SK-N-MC (cell line): ENCODE data around the gene RCN1.
"Not testable (repeated sequence)": the region's sequence is repeated elsewhere in the genome, so short reads cannot be mapped to it uniquely, and the experiment has no call there.

ENCODE experiments used
- DNase-seq: peaks from one replicate; pipeline ENCODE4 v3.0.0-alpha.2; 2011; ENCODE audit warnings: low read depth, low spot score
- H3K27ac ChIP-seq: fragments of 200-600 bp; sonication (generic); 2 replicates; pipeline ENCODE4 v1.5.1; 2016; ENCODE audit warnings: mixed run types
- H3K36me3 ChIP-seq: fragments of 200-600 bp; sonication (generic); 2 replicates; pipeline ENCODE4 v1.6.1; 2017; ENCODE audit warnings: antibody characterized with exemption, low read length, mixed read lengths; ENCODE audit not compliant: insufficient read depth
- H3K4me3 ChIP-seq: fragments of 200-600 bp; sonication (generic); 2 replicates; pipeline ENCODE4 v1.5.1; 2016
- H3K9ac ChIP-seq: fragments of 200-600 bp; sonication (generic); 2 replicates; pipeline ENCODE4 v1.8.0; 2017; ENCODE audit warnings: mixed run types, mixed read lengths; ENCODE audit not compliant: insufficient read length
- H3K9me3 ChIP-seq: fragments of 200-600 bp; sonication (generic); 2 replicates; pipeline ENCODE4 v1.6.1; 2017; ENCODE audit warnings: low read depth, mild to moderate bottlenecking, antibody characterized with exemption, low read length, moderate library complexity, mixed read lengths
- EZH2 ChIP-seq: fragments of 200-600 bp; sonication (generic); IDR thresholded peaks from one replicate; pipeline ENCODE4 v1.6.1; 2017; ENCODE audit warnings: antibody characterized with exemption
- FOXP2 ChIP-seq: optimal IDR thresholded peaks from 2 replicates; pipeline ENCODE3; 2011; ENCODE audit warnings: mild to moderate bottlenecking, moderate library complexity; ENCODE audit not compliant: insufficient read depth; ENCODE audit errors: extremely low read length, control extremely low read depth
- POLR2AphosphoS5 ChIP-seq: IDR thresholded peaks from 2 replicates; pipeline ENCODE4 v1.6.1; 2012; ENCODE audit warnings: mild to moderate bottlenecking, low read depth, low read length, borderline replicate concordance

The RCN1 gene

GRCh38 chr11:32087597-32087996 is 3.3 kb upstream of the RCN1 start:
- TF ChIP-seq FOXP2 (no peak), POLR2AphosphoS5 (no peak), EZH2 (no peak)
- Histone ChIP-seq H3K36me3 (no peaks in the 10 kb centered on the region), H3K4me3 (no peak overlapping the region), H3K9me3 (no peaks in the 10 kb centered on the region), H3K9ac (no peak overlapping the region), H3K27ac (no peak overlapping the region)
- no peak for DNase-seq

DNA sequence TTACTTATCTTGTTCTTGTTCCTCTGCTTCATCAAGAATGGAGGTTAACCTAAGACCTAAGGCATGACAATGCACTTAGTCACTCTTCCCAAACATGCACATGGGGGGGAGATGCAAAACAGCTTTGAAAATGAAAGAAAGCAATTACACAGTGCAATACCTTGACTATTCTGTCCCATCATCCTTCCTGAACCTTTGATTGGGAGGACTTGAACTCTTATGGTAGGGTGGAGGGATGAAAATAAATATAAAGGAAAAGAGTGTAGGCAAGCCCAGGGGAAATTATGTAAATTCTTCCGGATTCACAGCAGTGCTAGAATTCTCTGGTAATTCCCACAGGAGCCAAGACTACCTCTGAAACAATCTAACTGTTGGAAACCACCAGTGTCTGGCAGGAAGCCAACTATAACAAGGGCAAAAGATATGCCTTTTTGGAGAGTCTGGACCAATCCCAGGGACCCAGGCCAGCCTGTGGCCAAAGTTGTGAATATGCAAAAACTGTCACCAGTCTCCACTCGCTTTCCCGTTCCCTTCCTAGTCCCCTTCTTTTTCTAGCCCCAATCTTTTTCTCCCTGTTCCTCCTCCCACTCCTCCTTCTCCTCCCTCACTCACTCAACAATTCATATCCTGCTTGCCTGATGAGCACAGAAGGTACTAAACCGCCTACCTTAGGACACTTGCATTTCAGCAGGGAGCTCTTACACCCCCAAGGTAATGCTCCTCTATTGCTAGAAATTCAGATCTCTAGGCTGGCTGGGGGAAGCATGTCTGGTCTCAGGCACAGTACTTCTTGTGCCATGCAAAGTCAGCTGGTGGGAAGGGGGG is 2.5 kb upstream of the RCN1 start:
- DNase-seq = peak; percentile 64
- Histone ChIP-seq H3K9me3 (no peaks in the 10 kb centered on the region), H3K27ac (no peak overlapping the region), H3K36me3 (no peaks in the 10 kb centered on the region; the same call in 1 of the 2 replicates), H3K4me3 (peak overlapping the region; percentile 36; the same call in 1 of the 2 replicates), H3K9ac (no peak overlapping the region)
- TF ChIP-seq POLR2AphosphoS5 (no peak), FOXP2 (no peak), EZH2 (no peak)

DNA sequence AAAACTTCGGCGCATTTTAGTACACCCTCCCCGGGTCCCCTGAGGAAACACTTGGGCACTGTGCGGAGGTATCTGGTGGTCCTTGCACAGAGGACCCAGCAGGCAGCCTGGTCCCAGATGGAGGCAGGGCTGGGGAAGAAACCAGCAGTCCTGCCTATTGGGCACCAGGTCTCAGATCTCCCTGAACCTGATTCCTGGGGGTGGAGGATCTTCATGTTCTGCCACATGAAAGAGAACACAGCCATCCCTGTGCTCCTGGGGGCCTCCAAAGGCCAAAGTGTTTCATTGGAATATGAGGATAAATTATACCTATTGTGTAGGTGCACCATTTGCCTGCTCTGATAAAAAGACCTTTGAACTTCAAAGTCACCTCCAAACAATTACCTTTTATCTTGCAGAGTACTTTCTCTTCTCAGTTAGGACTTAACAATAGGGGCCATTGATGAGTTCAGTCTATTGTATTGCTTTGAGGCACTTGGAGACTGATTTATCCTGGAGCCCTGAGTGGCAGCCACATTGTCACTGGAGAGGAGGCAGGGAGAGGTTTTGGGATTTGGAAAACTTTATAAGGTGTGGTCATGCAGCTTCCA is 1.8 kb downstream of the RCN1 start:
- no peak for TF ChIP-seq POLR2AphosphoS5
- TF ChIP-seq FOXP2 = no peak
- TF ChIP-seq EZH2 = no peak
- Histone ChIP-seq H3K36me3 (peaks cover 21% of the 10 kb centered on the region; the same call in 1 of the 2 replicates), H3K9me3 (no peaks in the 10 kb centered on the region), H3K27ac (no peak overlapping the region), H3K9ac (no peak overlapping the region), H3K4me3 (peak overlapping the region; percentile 90)
- DNase-seq = no peak

- H3K9ac ChIP-seq = no peak overlapping the region
- H3K36me3 ChIP-seq = peaks cover 42% of the 10 kb centered on the region
- no peak overlapping the region for H3K27ac ChIP-seq
- no peaks in the 10 kb centered on the region for H3K9me3 ChIP-seq
- no peak overlapping the region for H3K4me3 ChIP-seq
- DNase-seq = no peak
- TF ChIP-seq FOXP2 (no peak), EZH2 (no peak), POLR2AphosphoS5 (no peak)
These were observed 4.0 kb downstream of the RCN1 start for GRCh38 chr11:32094923-32095322.

GRCh38 chr11:32098142-32098903 is 7.4 kb downstream of the RCN1 start:
- Histone ChIP-seq H3K36me3 (peaks cover 76% of the 10 kb centered on the region), H3K9me3 (no peaks in the 10 kb centered on the region), H3K9ac (no peak overlapping the region), H3K27ac (no peak overlapping the region), H3K4me3 (no peak overlapping the region)
- DNase-seq = no peak
- TF ChIP-seq FOXP2 (no peak), POLR2AphosphoS5 (no peak), EZH2 (no peak)

DNA sequence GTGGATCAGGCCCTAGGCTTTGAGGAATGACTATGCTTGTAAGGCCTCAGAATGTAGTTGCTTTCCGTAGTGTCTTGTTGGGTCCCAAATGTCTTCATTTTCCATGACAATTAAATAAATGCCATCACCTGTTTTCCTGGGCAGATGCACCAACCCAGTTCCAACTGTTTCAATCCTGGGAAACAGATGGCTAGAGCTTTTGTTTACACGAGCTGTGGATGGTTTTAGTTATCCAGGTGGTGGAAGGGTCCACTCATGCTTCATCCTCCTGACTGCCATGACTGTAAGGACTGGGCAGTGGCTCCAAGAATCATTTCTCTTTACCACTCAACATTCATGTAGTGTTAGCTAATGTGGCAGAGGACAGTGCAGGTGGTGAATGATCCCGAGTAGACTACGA is 8.6 kb downstream of the RCN1 start:
- no peak overlapping the region for H3K4me3 ChIP-seq
- peaks cover 80% of the 10 kb centered on the region for H3K36me3 ChIP-seq
- H3K9ac ChIP-seq = no peak overlapping the region
- TF ChIP-seq FOXP2 (no peak), POLR2AphosphoS5 (no peak), EZH2 (no peak)
- no peak for DNase-seq
- no peaks in the 10 kb centered on the region for H3K9me3 ChIP-seq
- no peak overlapping the region for H3K27ac ChIP-seq

- no peak for DNase-seq
- no peak for TF ChIP-seq POLR2AphosphoS5
- no peak for TF ChIP-seq FOXP2
- no peak for TF ChIP-seq EZH2
- Histone ChIP-seq H3K27ac (no peak overlapping the region), H3K9ac (no peak overlapping the region), H3K36me3 (peaks cover 83% of the 10 kb centered on the region), H3K4me3 (no peak overlapping the region), H3K9me3 (no peaks in the 10 kb centered on the region)
These were observed 9.6 kb downstream of the RCN1 start for GRCh38 chr11:32100495-32100894.

- Histone ChIP-seq H3K9me3 (no peaks in the 10 kb centered on the region), H3K4me3 (no peak overlapping the region), H3K9ac (no peak overlapping the region), H3K36me3 (peaks cover 78% of the 10 kb centered on the region), H3K27ac (no peak overlapping the region)
- TF ChIP-seq FOXP2 (no peak), POLR2AphosphoS5 (no peak), EZH2 (no peak)
- no peak for DNase-seq
These were observed 10.9 kb downstream of the RCN1 start for GRCh38 chr11:32101791-32102190.

- H3K4me3 ChIP-seq, H3K9me3 ChIP-seq, H3K9ac ChIP-seq, H3K27ac ChIP-seq, DNase-seq: not testable (repeated sequence)
- peaks cover 63% of the 10 kb centered on the region for H3K36me3 ChIP-seq
These were observed 12.3 kb downstream of the RCN1 start for GRCh38 chr11:32103121-32103719.
